Naive thymus-derived CD8-positive, alpha-beta T cell (primary cell): ENCODE measurements around the gene MAGI1. TPM values are rescaled to one million over a fixed set of nuclear protein-coding genes. Genes with fewer than 3 reads are reported as not detected.

ENCODE experiments used
- ATAC-seq, 2 donors: fragments of 150-1000 bp; cut with Tn5 transposase in 1 of 2; sonication (Bioruptor Pico), chemical (Tn5 transposase) in 1 of 2; 1 replicate in 1 of 2; 2 replicates in 1 of 2; pipeline ENCODE4 v1.10.0; 2021; ENCODE audit warnings: mild to moderate bottlenecking in 2 of 2, moderate library complexity in 2 of 2
- POLR2A ChIA-PET: fragments of 350-600 bp; sonication (Branson Sonifier 250); formaldehyde crosslinking; loops from one replicate; lab custom pipeline; 2021; ENCODE audit warnings: antibody characterized with exemption; lab: Charles Lee
- DNase-seq, 10 donors: peaks; one replicate each; pipeline versions ENCODE4 v3.0.0 to v3.0.0-alpha.2; 2020 to 2022
- H3K27ac Mint-ChIP-seq, 10 donors: one replicate each; pipeline ENCODE4 v1.8.0; 2020 to 2022; ENCODE audit warnings: mild to moderate bottlenecking in 10 of 10, mixed read lengths in 10 of 10, moderate library complexity in 4 of 10, inconsistent platforms in 1 of 10
- H3K27me3 Mint-ChIP-seq, 5 donors: one replicate each; pipeline ENCODE4 v1.8.0; 2021 to 2022; ENCODE audit warnings: mixed read lengths in 5 of 5
- H3K36me3 Mint-ChIP-seq, 3 donors: one replicate each; pipeline ENCODE4 v1.8.0; 2020 to 2022; ENCODE audit warnings: mixed read lengths in 3 of 3, mild to moderate bottlenecking in 2 of 3, inconsistent platforms in 1 of 3
- H3K4me1 Mint-ChIP-seq, 4 donors: one replicate each; pipeline ENCODE4 v1.8.0; 2021 to 2022; ENCODE audit warnings: mixed read lengths in 4 of 4
- H3K4me3 Mint-ChIP-seq, 10 donors: one replicate each; pipeline ENCODE4 v1.8.0; 2020 to 2022; ENCODE audit warnings: mild to moderate bottlenecking in 10 of 10, mixed read lengths in 10 of 10, moderate library complexity in 6 of 10, inconsistent platforms in 1 of 10
- H3K9me3 Mint-ChIP-seq, 9 donors: one replicate each; pipeline ENCODE4 v1.8.0; 2020 to 2022; ENCODE audit warnings: mixed read lengths in 9 of 9, mild to moderate bottlenecking in 3 of 9, inconsistent platforms in 1 of 9, moderate library complexity in 1 of 9
- polyA plus RNA-seq, 3 donors: library from polyadenylated mRNA; unstranded; fragments of 300-500 nt; fragmentation: Illumina TruSeq; gene quantifications; one replicate each; pipeline ENCODE4 v1.2.3, GENCODE V29; 2021
- total RNA-seq, 8 experiments: library from RNA in 2 of 8; stranded (reverse) in 2 of 8; gene quantifications; one replicate each; pipeline ENCODE4 v1.2.3 and lab custom pipeline; 2021 to 2026

Gene MAGI1
- total and polyA plus RNA-seq, 5 experiments from 2014 or later, result not detected

DNA sequence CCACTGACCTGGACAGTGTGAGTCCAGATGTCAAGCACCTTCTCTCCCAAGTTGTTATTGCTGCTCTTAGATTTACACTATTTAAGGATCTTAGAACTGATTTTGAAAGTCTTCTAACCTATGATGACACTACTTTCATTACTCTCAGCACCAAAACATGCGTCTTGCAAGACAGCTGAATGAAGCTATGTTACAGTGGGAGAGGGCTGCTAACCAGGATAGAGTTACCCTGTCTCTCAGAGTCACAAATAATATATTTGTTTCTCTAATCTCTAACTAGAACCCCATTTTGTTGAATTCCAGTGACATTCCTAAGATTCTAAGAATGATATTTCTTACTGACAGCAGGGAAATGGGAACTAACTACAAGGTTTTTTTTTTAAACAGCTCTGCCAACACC, 455.5 kb downstream of the MAGI1 start:
- Mint-ChIP-seq H3K27ac (no peak overlapping the region), H3K9me3 (peaks cover 0 to 6% (median 0%) of the 10 kb centered on the region in 9 donors), H3K4me1 (no peaks in the 10 kb centered on the region), H3K4me3 (no peak overlapping the region), H3K27me3 (peaks cover 0 to 3% (median 0%) of the 10 kb centered on the region in 5 donors), H3K36me3 (no peaks in the 10 kb centered on the region)
- ATAC-seq (no peak), DNase-seq (no peak)
- POLR2A ChIA-PET, result no interaction called here

DNA sequence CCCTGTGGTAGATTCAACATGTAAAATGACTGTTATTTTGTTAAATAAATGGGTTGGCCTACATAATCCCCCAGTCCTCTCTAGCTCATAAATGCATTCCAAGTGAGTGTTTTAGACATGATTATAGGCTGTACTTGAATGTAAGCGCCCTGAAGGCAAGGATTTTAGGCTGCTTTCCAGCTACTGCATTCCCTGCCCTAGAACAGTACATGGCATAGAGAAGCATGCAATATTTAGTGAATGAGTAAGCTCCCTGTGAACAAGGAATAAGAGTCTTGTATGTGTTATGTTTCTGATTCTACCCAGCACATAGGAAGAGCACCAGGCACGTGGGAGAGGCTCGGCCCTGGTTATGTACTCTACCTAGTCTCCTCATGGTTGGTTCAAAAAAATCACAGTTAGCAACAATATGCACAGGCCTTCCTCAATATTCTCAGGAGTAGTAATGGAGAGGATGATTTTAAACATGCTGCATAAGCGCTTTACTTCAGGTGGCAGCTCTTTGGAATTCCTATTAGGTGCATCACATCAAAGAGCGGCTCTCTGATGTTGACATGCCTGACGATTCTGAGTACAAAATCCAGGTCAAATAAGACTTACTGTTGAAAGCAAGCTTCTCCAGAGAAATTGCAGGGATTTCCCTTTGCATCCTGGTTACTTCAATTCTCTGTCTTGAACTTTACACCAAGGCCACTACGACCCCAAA, 456.6 kb downstream of the MAGI1 start:
- Mint-ChIP-seq H3K27me3 (peaks cover 0 to 3% (median 0%) of the 10 kb centered on the region in 5 donors), H3K9me3 (peaks cover 0 to 6% (median 0%) of the 10 kb centered on the region in 9 donors), H3K27ac (no peak overlapping the region), H3K4me3 (no peak overlapping the region), H3K4me1 (no peaks in the 10 kb centered on the region), H3K36me3 (no peaks in the 10 kb centered on the region)
- POLR2A ChIA-PET, result no interaction called here
- no peak for DNase-seq
- ATAC-seq, result no peak

DNA sequence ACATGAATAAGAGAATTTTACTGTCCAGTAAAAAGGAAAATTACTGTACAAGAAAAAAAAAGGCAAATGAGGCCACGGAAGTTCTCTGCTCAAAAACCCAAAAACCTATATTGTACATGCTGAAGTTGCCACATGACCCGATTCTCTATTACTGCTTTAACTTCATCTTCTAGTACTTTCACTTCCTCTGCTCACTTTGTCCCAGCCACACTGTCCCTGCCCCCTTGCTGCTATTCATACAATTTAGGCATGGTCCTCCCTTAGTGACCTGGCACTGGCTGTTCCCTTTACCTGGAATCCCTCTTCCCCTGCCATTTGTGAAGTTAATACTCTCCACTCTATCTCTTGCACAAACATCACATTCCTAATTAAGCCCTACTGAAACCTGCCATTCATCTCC, 457.4 kb downstream of the MAGI1 start:
- H3K4me1 Mint-ChIP-seq, result no peaks in the 10 kb centered on the region
- no peak overlapping the region for H3K27ac Mint-ChIP-seq
- no peak for ATAC-seq
- POLR2A ChIA-PET, result no interaction called here
- peaks cover 0 to 6% (median 0%) of the 10 kb centered on the region in 9 donors for H3K9me3 Mint-ChIP-seq
- no peak overlapping the region for H3K4me3 Mint-ChIP-seq
- no peak for DNase-seq
- no peaks in the 10 kb centered on the region for H3K36me3 Mint-ChIP-seq
- peaks cover 0 to 3% (median 0%) of the 10 kb centered on the region in 5 donors for H3K27me3 Mint-ChIP-seq

DNA sequence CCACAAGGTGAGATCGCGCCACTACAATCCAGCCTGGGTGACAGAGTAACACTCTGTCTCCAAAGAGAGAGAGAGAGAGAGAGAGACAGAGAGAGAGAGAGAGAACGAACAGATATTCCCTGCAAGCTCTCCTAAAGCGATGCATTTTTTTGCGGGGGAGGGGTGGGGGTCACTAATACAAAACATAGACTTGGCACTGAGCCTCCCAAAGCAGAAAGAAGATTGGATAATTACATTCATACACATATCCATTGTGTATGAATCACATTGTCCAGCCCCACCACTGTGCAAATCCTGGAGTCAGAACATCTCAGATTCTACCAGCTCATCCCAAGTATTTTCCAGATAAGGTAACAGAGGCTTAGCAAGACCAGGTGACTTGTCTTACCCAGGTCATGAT, 459.9 kb downstream of the MAGI1 start:
- no peaks in the 10 kb centered on the region for H3K4me1 Mint-ChIP-seq
- no peak for ATAC-seq
- no peak overlapping the region for H3K4me3 Mint-ChIP-seq
- POLR2A ChIA-PET, result no interaction called here
- H3K36me3 Mint-ChIP-seq, result no peaks in the 10 kb centered on the region
- no peak for DNase-seq
- no peak overlapping the region for H3K27ac Mint-ChIP-seq
- H3K9me3 Mint-ChIP-seq, result peaks cover 0 to 10% (median 0%) of the 10 kb centered on the region in 9 donors
- peaks cover 0 to 3% (median 0%) of the 10 kb centered on the region in 5 donors for H3K27me3 Mint-ChIP-seq

DNA sequence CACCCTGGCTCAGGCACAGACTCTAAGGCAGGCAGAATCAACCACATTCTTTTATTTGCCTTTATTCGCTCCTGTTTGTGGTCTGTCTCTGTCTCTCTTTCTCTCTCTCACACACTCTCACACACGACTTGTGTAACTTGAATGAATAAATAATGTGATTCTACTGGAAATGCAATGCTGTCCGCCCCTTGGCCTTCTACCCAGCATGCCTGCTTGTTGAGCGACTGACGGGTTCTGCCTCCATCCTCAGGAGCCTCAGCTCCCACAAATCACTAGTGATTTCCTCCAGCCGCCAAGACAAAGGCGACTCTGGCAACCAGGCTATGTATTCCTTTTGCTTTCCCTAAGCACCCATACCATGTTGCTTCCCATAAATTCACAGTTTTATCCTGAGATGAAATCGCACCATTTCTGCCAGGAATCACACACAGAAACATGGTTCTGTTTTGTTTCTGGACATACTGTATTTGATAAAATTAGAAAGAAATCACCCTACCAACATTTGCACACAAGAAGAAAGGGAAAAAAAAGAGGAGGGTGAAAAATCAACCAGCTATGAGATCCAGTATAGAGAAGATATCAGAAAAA, 460.8 kb downstream of the MAGI1 start:
- ATAC-seq (no peak), DNase-seq (no peak)
- Mint-ChIP-seq H3K27ac (no peak overlapping the region), H3K4me1 (no peaks in the 10 kb centered on the region), H3K9me3 (peaks cover 0 to 13% (median 3%) of the 10 kb centered on the region in 9 donors), H3K36me3 (no peaks in the 10 kb centered on the region), H3K27me3 (peaks cover 0 to 3% (median 0%) of the 10 kb centered on the region in 5 donors), H3K4me3 (no peak overlapping the region)
- POLR2A ChIA-PET, result no interaction called here

DNA sequence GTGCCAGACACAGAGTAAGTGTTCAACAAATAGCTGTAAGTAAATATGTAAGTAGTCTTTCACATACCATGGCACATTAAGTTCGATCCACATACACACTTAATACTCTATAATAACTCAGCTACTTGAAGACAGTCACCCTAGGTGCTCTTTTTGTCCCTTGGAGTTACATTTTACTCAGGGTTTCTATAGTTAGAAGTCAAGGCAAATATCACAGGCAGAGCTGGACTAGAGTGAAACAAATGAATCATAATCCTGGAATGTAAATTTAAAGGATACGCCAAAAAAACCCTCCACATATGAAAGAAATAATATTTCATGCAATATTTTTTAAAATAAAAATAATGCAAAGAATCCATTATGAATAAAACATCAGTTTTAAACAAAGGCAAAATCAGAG, 461.8 kb downstream of the MAGI1 start:
- POLR2A ChIA-PET, result no interaction called here
- no peak overlapping the region for H3K27ac Mint-ChIP-seq
- no peak overlapping the region for H3K4me3 Mint-ChIP-seq
- ATAC-seq, result no peak
- H3K9me3 Mint-ChIP-seq, result peaks cover 0 to 13% (median 3%) of the 10 kb centered on the region in 9 donors
- peaks cover 0 to 3% (median 0%) of the 10 kb centered on the region in 5 donors for H3K27me3 Mint-ChIP-seq
- H3K4me1 Mint-ChIP-seq, result no peaks in the 10 kb centered on the region
- H3K36me3 Mint-ChIP-seq, result no peaks in the 10 kb centered on the region
- no peak for DNase-seq

DNA sequence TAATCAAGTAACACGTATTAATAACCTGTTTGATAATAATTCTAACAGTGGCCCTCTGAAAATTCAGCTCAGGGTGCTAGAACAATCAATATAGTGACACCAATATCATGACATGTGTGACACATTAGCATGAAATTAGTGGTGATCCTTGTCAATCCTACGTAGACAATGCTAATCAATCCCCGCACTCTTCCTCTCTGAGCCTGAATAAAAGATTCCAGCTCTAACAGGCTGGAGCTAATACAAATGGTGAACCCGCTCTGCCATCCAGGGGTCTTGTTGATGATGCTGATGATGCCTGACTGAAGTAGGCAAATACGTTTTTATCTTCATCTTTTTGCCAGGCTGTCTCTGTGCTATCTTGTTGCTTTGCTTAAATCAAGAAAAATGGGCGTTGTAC, 462.5 kb downstream of the MAGI1 start:
- no peaks in the 10 kb centered on the region for H3K36me3 Mint-ChIP-seq
- POLR2A ChIA-PET, result no interaction called here
- ATAC-seq, result no peak

DNA sequence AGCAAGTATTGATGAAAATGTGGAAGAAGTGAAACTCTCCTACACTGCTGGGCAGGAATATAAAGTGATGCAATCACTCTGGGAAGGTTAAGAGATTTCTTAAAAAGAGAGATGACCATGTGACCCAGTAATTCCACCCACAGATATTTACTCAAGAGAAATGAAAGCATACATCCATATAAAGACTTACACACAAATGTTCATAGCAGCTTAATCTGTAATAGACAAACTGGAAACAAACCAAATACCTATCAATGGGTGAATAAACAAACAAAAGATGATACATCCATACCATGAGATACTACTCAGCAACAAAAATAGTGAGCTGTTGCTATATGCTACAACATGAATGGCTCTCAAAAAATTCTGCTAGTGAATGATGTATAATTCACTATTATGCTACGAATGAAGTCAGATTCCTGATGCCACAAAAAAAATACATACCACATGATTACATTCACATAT, 463.3 kb downstream of the MAGI1 start:
- POLR2A ChIA-PET, result no interaction called here
- peaks cover 0 to 13% (median 3%) of the 10 kb centered on the region in 9 donors for H3K9me3 Mint-ChIP-seq
- no peaks in the 10 kb centered on the region for H3K4me1 Mint-ChIP-seq
- ATAC-seq (no peak), DNase-seq (no peak)
- no peaks in the 10 kb centered on the region for H3K36me3 Mint-ChIP-seq
- H3K27me3 Mint-ChIP-seq, result peaks cover 0 to 3% (median 0%) of the 10 kb centered on the region in 5 donors
- no peak overlapping the region for H3K27ac Mint-ChIP-seq
- H3K4me3 Mint-ChIP-seq, result no peak overlapping the region

More for the DNA sequence above, 462.5 kb downstream of the MAGI1 start:
- Mint-ChIP-seq H3K9me3 (peaks cover 0 to 13% (median 3%) of the 10 kb centered on the region in 9 donors), H3K27ac (no peak overlapping the region), H3K4me1 (no peaks in the 10 kb centered on the region), H3K4me3 (no peak overlapping the region), H3K27me3 (peaks cover 0 to 3% (median 0%) of the 10 kb centered on the region in 5 donors)
- DNase-seq, result no peak

DNA sequence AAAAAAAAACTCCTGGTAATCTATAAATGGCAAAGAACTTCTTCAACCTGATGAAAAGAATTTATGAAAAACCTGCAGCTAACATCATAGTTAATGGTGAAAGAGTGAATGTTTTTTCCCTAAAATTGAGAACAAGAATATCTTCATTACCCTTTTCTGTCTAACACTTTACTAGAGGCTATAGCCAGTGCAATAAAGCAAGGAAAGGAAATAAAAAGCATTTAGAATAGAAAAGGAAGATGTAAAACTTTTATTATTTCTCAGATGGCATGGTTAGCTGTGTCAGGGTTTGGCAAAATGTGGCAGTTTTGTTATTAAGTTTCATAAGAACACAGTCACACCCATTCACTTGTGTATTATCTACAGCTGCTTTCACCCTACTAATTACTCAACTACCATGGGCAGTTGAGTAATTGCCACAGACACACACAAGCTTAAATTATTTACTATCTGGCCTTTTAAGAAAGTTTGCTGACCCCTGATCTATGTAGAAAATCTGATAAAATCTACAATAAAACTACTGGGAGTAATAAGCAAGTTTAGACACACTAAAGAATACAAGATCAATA, 465.1 kb downstream of the MAGI1 start:
- no peak for ATAC-seq
- POLR2A ChIA-PET, result no interaction called here
- peaks cover 0 to under 1% (median 0%) of the 10 kb centered on the region in 5 donors for H3K27me3 Mint-ChIP-seq
- H3K36me3 Mint-ChIP-seq, result no peaks in the 10 kb centered on the region
- H3K27ac Mint-ChIP-seq, result no peak overlapping the region
- H3K9me3 Mint-ChIP-seq, result peaks cover 0 to 13% (median 3%) of the 10 kb centered on the region in 9 donors
- no peak overlapping the region for H3K4me3 Mint-ChIP-seq
- DNase-seq, result no peak
- H3K4me1 Mint-ChIP-seq, result no peaks in the 10 kb centered on the region

DNA sequence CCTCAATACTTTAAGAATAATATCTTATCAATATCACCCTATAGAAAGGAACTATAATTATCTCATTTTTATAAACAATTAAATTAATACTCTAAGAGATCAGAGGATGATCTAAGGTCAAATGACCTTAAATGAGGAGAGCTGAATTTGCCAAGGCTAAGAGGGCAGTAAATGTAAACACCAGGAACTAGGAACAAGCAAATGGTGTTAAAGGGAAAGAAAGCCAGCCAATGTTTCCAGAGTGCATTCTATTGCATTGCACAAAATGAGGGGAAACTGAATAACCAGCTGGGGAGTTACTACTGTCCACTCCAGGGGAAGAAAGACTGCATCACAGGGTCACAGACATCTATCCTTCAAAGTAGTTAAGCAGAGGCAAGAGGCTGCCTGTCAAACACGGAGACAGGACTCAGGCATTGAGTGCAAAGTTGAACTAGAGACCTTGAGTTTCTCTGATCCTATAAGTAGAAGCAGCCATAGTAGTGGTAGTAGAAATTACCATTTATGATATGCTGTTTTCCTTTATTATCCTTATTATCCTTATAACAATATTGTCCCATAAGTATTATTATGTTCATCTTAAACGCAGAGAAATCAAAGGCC, 466.4 kb downstream of the MAGI1 start:
- peaks cover 0 to 13% (median 3%) of the 10 kb centered on the region in 9 donors for H3K9me3 Mint-ChIP-seq
- H3K27me3 Mint-ChIP-seq, result no peaks in the 10 kb centered on the region
- H3K4me3 Mint-ChIP-seq, result no peak overlapping the region

DNA sequence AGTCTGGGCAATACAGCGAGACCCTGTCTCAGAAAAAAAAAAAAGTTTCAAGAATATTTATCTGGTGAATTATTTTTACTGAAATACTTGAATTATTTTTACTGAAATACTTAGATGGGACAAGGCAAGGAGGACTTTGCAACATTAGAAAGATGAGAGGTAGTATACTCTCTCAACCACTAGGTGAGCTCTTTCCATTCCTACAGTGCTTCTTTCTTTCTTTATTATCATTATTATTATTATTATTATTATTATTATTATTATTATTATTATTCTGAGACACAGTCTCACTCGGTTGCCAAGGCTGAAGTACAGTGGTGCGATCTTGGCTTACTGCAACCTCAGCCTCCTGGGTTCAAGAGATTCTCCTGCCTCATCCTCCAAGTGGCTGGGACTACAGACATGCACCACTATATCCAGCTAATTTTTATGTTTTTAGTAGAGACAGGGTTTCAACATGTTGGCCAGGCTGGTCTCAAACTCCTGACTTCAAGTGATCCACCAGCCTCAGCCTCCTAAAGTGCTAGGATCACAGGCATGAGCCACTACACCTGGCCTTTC, 468.8 kb downstream of the MAGI1 start:
- Mint-ChIP-seq H3K9me3 (peaks cover 0 to 8% (median 2%) of the 10 kb centered on the region in 9 donors), H3K4me3 (no peak overlapping the region), H3K27me3 (no peaks in the 10 kb centered on the region), H3K36me3 (no peaks in the 10 kb centered on the region), H3K27ac (no peak overlapping the region), H3K4me1 (no peaks in the 10 kb centered on the region)
- DNase-seq, result no peak
- no peak for ATAC-seq
- POLR2A ChIA-PET, result no interaction called here

More for the DNA sequence above, 466.4 kb downstream of the MAGI1 start:
- H3K4me1 Mint-ChIP-seq, result no peaks in the 10 kb centered on the region
- DNase-seq (no peak), ATAC-seq (no peak)
- H3K27ac Mint-ChIP-seq, result no peak overlapping the region
- POLR2A ChIA-PET, result no interaction called here
- no peaks in the 10 kb centered on the region for H3K36me3 Mint-ChIP-seq

DNA sequence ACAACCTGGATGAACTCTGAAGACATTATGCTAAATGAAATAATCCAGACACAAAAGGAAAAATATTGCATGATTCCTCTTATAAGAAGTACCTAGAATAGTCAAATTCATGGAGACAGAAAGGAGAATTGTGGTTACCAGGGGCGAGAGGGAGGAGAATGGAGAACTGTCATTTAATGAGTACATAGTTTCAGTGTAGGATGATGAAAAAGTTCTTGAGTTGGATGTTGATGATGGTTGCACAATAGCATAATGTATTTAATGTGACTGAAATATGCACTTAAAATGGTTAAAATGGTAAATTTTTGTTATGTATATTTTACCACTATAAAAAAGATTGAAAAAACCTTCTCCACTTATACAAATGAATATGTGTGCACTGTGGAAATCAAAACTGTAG, 469.6 kb downstream of the MAGI1 start:
- H3K36me3 Mint-ChIP-seq, result no peaks in the 10 kb centered on the region
- ATAC-seq, result no peak
- H3K4me3 Mint-ChIP-seq, result no peak overlapping the region
- POLR2A ChIA-PET, result no interaction called here
- DNase-seq, result no peak
- H3K27ac Mint-ChIP-seq, result no peak overlapping the region
- peaks cover 0 to 5% (median 0%) of the 10 kb centered on the region in 9 donors for H3K9me3 Mint-ChIP-seq
- no peaks in the 10 kb centered on the region for H3K27me3 Mint-ChIP-seq
- H3K4me1 Mint-ChIP-seq, result no peaks in the 10 kb centered on the region

DNA sequence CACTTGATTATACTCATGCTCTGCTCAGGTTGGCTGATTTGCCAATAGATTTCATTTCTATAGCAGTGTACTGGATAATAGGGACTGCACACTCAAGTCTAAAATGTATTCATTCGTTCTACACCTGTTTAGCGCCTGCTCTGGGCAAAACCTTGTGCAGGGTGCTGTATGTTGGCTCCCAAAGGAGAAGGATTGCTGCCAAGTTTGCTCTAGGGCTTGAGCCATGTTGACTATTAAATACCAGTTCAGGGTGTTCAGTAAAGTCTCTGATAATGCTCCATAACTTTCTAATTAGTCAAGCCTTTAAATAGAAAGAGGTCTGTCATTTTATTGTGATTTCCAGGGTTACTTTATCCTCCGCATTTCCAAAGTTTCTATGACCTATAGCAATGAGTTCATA, 470.2 kb downstream of the MAGI1 start:
- no peaks in the 10 kb centered on the region for H3K36me3 Mint-ChIP-seq
- H3K4me1 Mint-ChIP-seq, result no peaks in the 10 kb centered on the region
- POLR2A ChIA-PET, result no interaction called here

More for the DNA sequence above, 470.2 kb downstream of the MAGI1 start:
- Mint-ChIP-seq H3K27ac (no peak overlapping the region), H3K9me3 (peaks cover 0 to 5% (median 2%) of the 10 kb centered on the region in 9 donors), H3K27me3 (no peaks in the 10 kb centered on the region), H3K4me3 (no peak overlapping the region)
- DNase-seq (no peak), ATAC-seq (no peak)
